Measurements from ENCODE around the gene CNIH2. TPM values are rescaled to one million over a fixed set of nuclear protein-coding genes. Genes with fewer than 3 reads are reported as not detected.

CNIH2 gene
- total RNA-seq, 4 donors from 2014 or later: not detected

- ATAC-seq (ENCODE audit: low FRiP score) (no peak), DNase-seq (ENCODE audit: low spot score) (no peak)
- TF ChIP-seq CTCF (IDR thresholded peaks at IDR 0.05): no peak
These were observed 13.9 kb downstream of the CNIH2 start, which contains the start of gene TMEM151A for GRCh38 chr11:66291706-66292542. TSS of gene TMEM151A (plus strand) at chr11:66291894. CDS start at chr11:66292014, 120 bp downstream.

GRCh38 chr11:66292543-66293332, 14.8 kb downstream of the CNIH2 start:
- no peak for ATAC-seq (ENCODE audit: low FRiP score)
- no peak for DNase-seq (ENCODE audit: low spot score)
- no peak for TF ChIP-seq CTCF (IDR thresholded peaks at IDR 0.05)

GRCh38 chr11:66293352-66293751, 15.4 kb downstream of the CNIH2 start:
- no peak for DNase-seq (ENCODE audit: low spot score)
- TF ChIP-seq CTCF (IDR thresholded peaks at IDR 0.05): no peak

GRCh38 chr11:66293777-66294625, 16.0 kb downstream of the CNIH2 start:
- TF ChIP-seq CTCF (IDR thresholded peaks at IDR 0.05): no peak
- DNase-seq (ENCODE audit: low spot score) (no peak), ATAC-seq (ENCODE audit: low FRiP score) (no peak)

More at GRCh38 chr11:66293352-66293751, 15.4 kb downstream of the CNIH2 start:
- no peak for ATAC-seq (ENCODE audit: low FRiP score)

GRCh38 chr11:66294626-66295620, 16.9 kb downstream of the CNIH2 start:
- ATAC-seq (ENCODE audit: low FRiP score) (no peak), DNase-seq (ENCODE audit: low spot score) (no peak)
- TF ChIP-seq CTCF (IDR thresholded peaks at IDR 0.05): no peak

Measured in omental fat pad (tissue), 4 donors.